B cell (primary cell): ENCODE data around the gene EYS. TPM values are rescaled to one million over a fixed set of nuclear protein-coding genes. Genes with fewer than 3 reads are reported as not detected.

Experiments used
- ATAC-seq: fragments of 200-7000 bp; cut with Tn5 transposase; one replicate; pipeline ENCODE4 v1.10.0; 2021; ENCODE audit warnings: low read depth, mild to moderate bottlenecking, moderate number of reproducible peaks, moderate library complexity
- CTCF ChIA-PET: fragments of 350-600 bp; sonication (Branson Sonifier 250); formaldehyde crosslinking; loops from one replicate; lab custom pipeline; 2021; ENCODE audit warnings: antibody characterized with exemption, inconsistent platforms; lab: Charles Lee
- POLR2A ChIA-PET: fragments of 350-600 bp; sonication (Branson Sonifier 250); formaldehyde crosslinking; loops from one replicate; lab custom pipeline; 2021; ENCODE audit warnings: antibody characterized with exemption; lab: Charles Lee
- DNase-seq: peaks from one replicate; pipeline ENCODE4 v3.0.0; 2013
- H2AFZ ChIP-seq: 2 replicates; pipeline ENCODE4 v1.6.1; 2012; ENCODE audit warnings: mild to moderate bottlenecking, low read depth, low read length; ENCODE audit not compliant: insufficient read depth, poor library complexity, severe bottlenecking
- H3K27ac ChIP-seq, 2 donors: 1 replicate in 1 of 2; 2 replicates in 1 of 2; pipeline ENCODE4 v1.5.1; 2012 to 2013; ENCODE audit warnings: low read length in 2 of 2, mild to moderate bottlenecking in 2 of 2, moderate library complexity in 1 of 2
- H3K27me3 ChIP-seq, 4 experiments: fragments of 200-600 bp in 1 of 4; sonication (generic) in 1 of 4; replicated peaks in 1 of 4; 1 replicate in 2 of 4; 2 replicates in 2 of 4; pipeline versions ENCODE4 v1.6.1 to v1.7.0; 2013 to 2016; ENCODE audit warnings: low read length in 3 of 4, mild to moderate bottlenecking in 2 of 4, mixed read lengths in 1 of 4, moderate library complexity in 1 of 4; ENCODE audit not compliant: insufficient read depth in 4 of 4, control insufficient read depth in 3 of 4; ENCODE audit errors: control extremely low read depth in 1 of 4
- H3K36me3 ChIP-seq, 2 experiments: replicated peaks in 1 of 2; 1 replicate in 1 of 2; 2 replicates in 1 of 2; pipeline versions ENCODE4 v1.6.1 to v1.7.1; 2013; ENCODE audit warnings: low read length in 1 of 2; ENCODE audit not compliant: insufficient read depth in 2 of 2, control insufficient read depth in 1 of 2; ENCODE audit errors: control extremely low read depth in 1 of 2, extremely low read depth in 1 of 2
- H3K4me1 ChIP-seq, 2 donors: fragments of 200-600 bp in 1 of 2; sonication (generic) in 1 of 2; 1 replicate in 1 of 2; 2 replicates in 1 of 2; pipeline versions ENCODE4 v1.5.1 to v1.6.1; 2013 to 2017; ENCODE audit warnings: low read length in 2 of 2; ENCODE audit not compliant: control insufficient read depth in 2 of 2, insufficient read depth in 2 of 2
- H3K4me2 ChIP-seq: replicated peaks from 2 replicates; pipeline ENCODE3; 2012; ENCODE audit warnings: mild to moderate bottlenecking, low read depth, low read length; ENCODE audit not compliant: poor library complexity, severe bottlenecking
- H3K4me3 ChIP-seq, 5 experiments: fragments of 200-600 bp in 1 of 5; sonication (generic) in 1 of 5; 1 replicate in 3 of 5; 2 replicates in 2 of 5; pipeline versions ENCODE4 v1.5.1 to v1.7.0; 2011 to 2016; ENCODE audit warnings: low read length in 4 of 5, mild to moderate bottlenecking in 4 of 5, low read depth in 2 of 5, control low read depth in 1 of 5, moderate library complexity in 1 of 5; ENCODE audit not compliant: insufficient read depth in 1 of 5; ENCODE audit errors: control extremely low read depth in 1 of 5, extremely low read depth in 1 of 5
- H3K79me2 ChIP-seq: fragments of 200-600 bp; sonication (generic); one replicate; pipeline ENCODE4 v1.6.0; 2016; ENCODE audit warnings: low read length; ENCODE audit not compliant: control insufficient read depth, insufficient read depth
- H3K9ac ChIP-seq: fragments of 200-600 bp; sonication (generic); 2 replicates; pipeline ENCODE4 v1.6.1; 2017; ENCODE audit warnings: mild to moderate bottlenecking, low read length, moderate library complexity
- H3K9me3 ChIP-seq, 3 donors: one replicate each; pipeline versions ENCODE4 v1.6.1 to v1.7.1; 2013; ENCODE audit warnings: low read length in 2 of 3; ENCODE audit not compliant: control insufficient read depth in 2 of 3, insufficient read depth in 1 of 3; ENCODE audit errors: control extremely low read depth in 1 of 3
- H4K20me1 ChIP-seq: 2 replicates; pipeline ENCODE4 v1.6.0; 2012; ENCODE audit warnings: mild to moderate bottlenecking, low read length; ENCODE audit not compliant: insufficient read depth, control insufficient read depth, poor library complexity, severe bottlenecking
- H3K27ac Mint-ChIP-seq: one replicate; pipeline ENCODE4 v1.8.0; 2021; ENCODE audit warnings: mixed read lengths
- H3K27me3 Mint-ChIP-seq: one replicate; pipeline ENCODE4 v1.8.0; 2021; ENCODE audit warnings: mixed read lengths
- H3K4me1 Mint-ChIP-seq: one replicate; pipeline ENCODE4 v1.8.0; 2021; ENCODE audit warnings: mixed read lengths
- H3K4me3 Mint-ChIP-seq: one replicate; pipeline ENCODE4 v1.8.0; 2021; ENCODE audit warnings: mixed read lengths
- H3K9me3 Mint-ChIP-seq: one replicate; pipeline ENCODE4 v1.8.0; 2022; ENCODE audit warnings: mixed read lengths; ENCODE audit not compliant: insufficient read depth
- EZH2 ChIP-seq: IDR thresholded peaks from 2 replicates; pipeline ENCODE4 v1.6.1; 2012; ENCODE audit warnings: borderline replicate concordance, low read depth, mild to moderate bottlenecking, moderate library complexity, low read length; ENCODE audit not compliant: insufficient read depth, poor library complexity, severe bottlenecking
- WGBS: methylation state at CpG from one replicate; pipeline ENCODE4 v1.1.5; 2013; ENCODE audit warnings: missing lambda C conversion rate; ENCODE audit not compliant: insufficient coverage; 5-methylcytosine and 5-hydroxymethylcytosine counted together
- intact Hi-C: fragments of 100-400 bp; cut with micrococcal nuclease; formaldehyde crosslinking; loops from one replicate; pipeline ENCODE4 v1.10.0; 2022
- polyA plus RNA-seq: library from polyadenylated mRNA; depleted of rRNA; stranded (reverse); fragments of >200 nt; gene quantifications from 2 replicates; pipeline ENCODE4 v1.2.3, GENCODE V29; 2012
- total RNA-seq, 2 donors: library from RNA; stranded (reverse); fragments of 120-200 nt in 1 of 2; gene quantifications; 1 replicate in 1 of 2; 2 replicates in 1 of 2; pipeline versions ENCODE4 v1.2.3 to v1.2.4, GENCODE V29; 2013 to 2022
- TF ChIP-seq, protein P1 (sequence below): fragments of 200-600 bp; IDR thresholded peaks from one replicate; pipeline ENCODE4 v1.8.0; 2022; ENCODE audit warnings: antibody characterized with exemption, mild to moderate bottlenecking

EYS gene
- total and polyA plus RNA-seq, 2 donors (not counting 1 experiment from before 2014, with no cell fraction given): not detected

DNA sequence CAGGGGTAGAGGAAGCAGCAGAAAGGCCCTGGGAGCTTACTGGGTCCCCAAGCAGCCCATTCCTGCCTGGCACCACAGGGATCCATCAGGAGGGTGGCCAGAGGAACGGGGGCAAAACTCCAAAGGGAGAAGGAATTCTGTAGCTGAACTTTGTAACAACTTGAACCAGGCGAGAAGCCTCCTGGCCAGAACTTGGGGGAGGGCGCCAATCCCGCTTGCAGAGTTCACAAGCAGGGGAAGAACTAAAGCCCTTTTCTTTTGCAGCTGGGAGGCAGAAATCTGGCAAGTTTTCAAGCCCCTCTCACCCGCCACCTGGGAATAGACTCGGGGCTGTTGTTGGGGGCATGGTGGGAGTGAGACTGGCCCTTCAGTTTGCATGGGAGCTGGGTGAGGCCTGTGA, 1882.3 kb downstream of the EYS start:
- H3K4me1 ChIP-seq: no peaks in the 10 kb centered on the region
- no peak overlapping the region for H3K4me2 ChIP-seq
- H3K4me3 Mint-ChIP-seq: no peak overlapping the region
- no peaks in the 10 kb centered on the region for H4K20me1 ChIP-seq
- no peak overlapping the region for H2AFZ ChIP-seq
- no peaks in the 10 kb centered on the region for H3K79me2 ChIP-seq
- H3K27ac Mint-ChIP-seq: no peak overlapping the region
- 94% methylated on average over 6 of the region's 6 CpGs for whole genome bisulfite sequencing
- CTCF ChIA-PET: no interaction called here
- no peak overlapping the region for H3K9ac ChIP-seq
- H3K36me3 ChIP-seq: no peaks in the 10 kb centered on the region
- H3K4me3 ChIP-seq: no peak overlapping the region
- no peak overlapping the region for H3K27ac ChIP-seq
- POLR2A ChIA-PET: no interaction called here
- DNase-seq: no peak
- TF ChIP-seq EZH2: no peak
- TF ChIP-seq, protein P1, sequence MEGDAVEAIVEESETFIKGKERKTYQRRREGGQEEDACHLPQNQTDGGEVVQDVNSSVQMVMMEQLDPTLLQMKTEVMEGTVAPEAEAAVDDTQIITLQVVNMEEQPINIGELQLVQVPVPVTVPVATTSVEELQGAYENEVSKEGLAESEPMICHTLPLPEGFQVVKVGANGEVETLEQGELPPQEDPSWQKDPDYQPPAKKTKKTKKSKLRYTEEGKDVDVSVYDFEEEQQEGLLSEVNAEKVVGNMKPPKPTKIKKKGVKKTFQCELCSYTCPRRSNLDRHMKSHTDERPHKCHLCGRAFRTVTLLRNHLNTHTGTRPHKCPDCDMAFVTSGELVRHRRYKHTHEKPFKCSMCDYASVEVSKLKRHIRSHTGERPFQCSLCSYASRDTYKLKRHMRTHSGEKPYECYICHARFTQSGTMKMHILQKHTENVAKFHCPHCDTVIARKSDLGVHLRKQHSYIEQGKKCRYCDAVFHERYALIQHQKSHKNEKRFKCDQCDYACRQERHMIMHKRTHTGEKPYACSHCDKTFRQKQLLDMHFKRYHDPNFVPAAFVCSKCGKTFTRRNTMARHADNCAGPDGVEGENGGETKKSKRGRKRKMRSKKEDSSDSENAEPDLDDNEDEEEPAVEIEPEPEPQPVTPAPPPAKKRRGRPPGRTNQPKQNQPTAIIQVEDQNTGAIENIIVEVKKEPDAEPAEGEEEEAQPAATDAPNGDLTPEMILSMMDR: no peak
- H3K4me1 Mint-ChIP-seq: no peaks in the 10 kb centered on the region
- H3K27me3 ChIP-seq: no peaks in the 10 kb centered on the region
- ATAC-seq: no peak
- intact Hi-C loops: no loop called here
- H3K9me3 ChIP-seq: peaks cover 0 to 11% (median 0%) of the 10 kb centered on the region in 3 donors
- H3K27me3 Mint-ChIP-seq: peaks cover 3% of the 10 kb centered on the region
- no peaks in the 10 kb centered on the region for H3K9me3 Mint-ChIP-seq

GRCh38 chr6:63821442-63821841, 1885.6 kb downstream of the EYS start:
- Mint-ChIP-seq H3K4me1 (no peaks in the 10 kb centered on the region), H3K9me3 (no peaks in the 10 kb centered on the region), H3K4me3 (no peak overlapping the region), H3K27ac (no peak overlapping the region), H3K27me3 (peaks cover 3% of the 10 kb centered on the region)
- Histone ChIP-seq H3K4me3 (no peak overlapping the region), H4K20me1 (no peaks in the 10 kb centered on the region), H3K9me3 (peaks cover 0 to 6% (median 0%) of the 10 kb centered on the region in 3 donors), H3K36me3 (no peaks in the 10 kb centered on the region), H3K9ac (no peak overlapping the region), H3K27me3 (no peaks in the 10 kb centered on the region), H2AFZ (no peak overlapping the region), H3K27ac (no peak overlapping the region), H3K79me2 (no peaks in the 10 kb centered on the region), H3K4me2 (no peak overlapping the region), H3K4me1 (no peaks in the 10 kb centered on the region)
- ATAC-seq (no peak), DNase-seq (no peak)
- TF ChIP-seq EZH2: no peak
- TF ChIP-seq, protein P1: no peak
- CTCF ChIA-PET: no interaction called here
- intact Hi-C loops: no loop called here
- WGBS: 100% methylated on average over 1 of the region's 1 CpG
- POLR2A ChIA-PET: no interaction called here
